ENCODE measurements around the gene MUTYH. TPM values are rescaled to one million over a fixed set of nuclear protein-coding genes. Genes with fewer than 3 reads are reported as not detected.
A peak's percentile ranks its signal among the peaks of the same experiment; 100 is the strongest.

MUTYH gene
- total and polyA plus RNA-seq, 11 donors, result 4.4 to 11.9 (median 7.0) TPM

GRCh38 chr1:45344499-45344898 lies 4.3 kb upstream of the MUTYH start:
- intact Hi-C loops (cut with DNase I), result loop anchor here in 1 of 10 donors (5.0 kb wide), 1 partner anchor 148 kb away; the partner anchor contains the start of gene TESK2
- Histone ChIP-seq H3K4me1 (peaks cover 11 to 37% (median 34%) of the 10 kb centered on the region in 12 donors), H3K9me3 (no peaks in the 10 kb centered on the region), H3K36me3 (peaks cover 0 to 53% (median 42%) of the 10 kb centered on the region in 9 donors), H3K27me3 (no peaks in the 10 kb centered on the region), H3K4me3 (no peak overlapping the region), H3K27ac (no peak overlapping the region)
- no peak for DNase-seq
- WGBS, 4 donors, result 96 to 100% (median 99%) methylated on average over 2 of the region's 2 CpGs
- no peak for ATAC-seq
- no peak for TF ChIP-seq CTCF (IDR thresholded peaks at IDR 0.05)
- TF ChIP-seq POLR2A (IDR thresholded peaks at IDR 0.05), result no peak

- Histone ChIP-seq H3K4me1 (peaks cover 0 to 29% (median 22%) of the 10 kb centered on the region in 12 donors), H3K4me3 (peak overlapping the region; percentile 65 to 98 (median 86)), H3K36me3 (peaks cover 0 to 47% (median 42%) of the 10 kb centered on the region in 9 donors), H3K9me3 (no peaks in the 10 kb centered on the region), H3K27ac (peak overlapping the region; percentile 89 to 99 (median 98)), H3K27me3 (no peaks in the 10 kb centered on the region)
- no peak for DNase-seq
- intact Hi-C loops (cut with DNase I), result loop anchor here in 3 of 10 donors (2.0 to 5.0 kb wide), 2 partner anchors 38 to 151 kb away; partner anchors contain the start of gene TESK2 (in 1 of the 3)
- TF ChIP-seq CTCF (IDR thresholded peaks at IDR 0.05), result no peak
- no peak for TF ChIP-seq POLR2A (IDR thresholded peaks at IDR 0.05)
- ATAC-seq, result no peak
- WGBS, 4 donors, result 28 to 41% (median 37%) methylated on average over 6 of the region's 6 CpGs
These were observed 701 bp upstream of the MUTYH start for GRCh38 chr1:45340816-45341466.

GRCh38 chr1:45337630-45338325 lies 2.5 kb downstream of the MUTYH start:
- Histone ChIP-seq H3K4me1 (peaks cover 0 to 40% (median 26%) of the 10 kb centered on the region in 12 donors), H3K27ac (no peak overlapping the region), H3K4me3 (no peak overlapping the region), H3K36me3 (peaks cover 0 to 34% (median 26%) of the 10 kb centered on the region in 9 donors), H3K27me3 (no peaks in the 10 kb centered on the region), H3K9me3 (no peaks in the 10 kb centered on the region)
- ATAC-seq, result no peak
- no peak for DNase-seq
- TF ChIP-seq POLR2A (IDR thresholded peaks at IDR 0.05) (no peak), CTCF (IDR thresholded peaks at IDR 0.05) (no peak)
- WGBS, 4 donors, result 80 to 96% (median 96%) methylated on average over 3 of the region's 3 CpGs
- intact Hi-C loops (cut with DNase I), result loop anchor here in 1 of 10 donors (5.0 kb wide), 1 partner anchor 35 kb away; no protein-coding TSS in a partner anchor

- WGBS, 4 donors, result 93 to 98% (median 95%) methylated on average over 4 of the region's 4 CpGs
- Histone ChIP-seq H3K27me3 (no peaks in the 10 kb centered on the region), H3K9me3 (no peaks in the 10 kb centered on the region), H3K36me3 (peaks cover 0 to 40% (median 32%) of the 10 kb centered on the region in 9 donors), H3K4me3 (no peak overlapping the region), H3K27ac (no peak overlapping the region), H3K4me1 (peaks cover 0 to 24% (median 15%) of the 10 kb centered on the region in 12 donors)
- DNase-seq, result no peak
- TF ChIP-seq POLR2A (IDR thresholded peaks at IDR 0.05) (no peak), CTCF (IDR thresholded peaks at IDR 0.05) (no peak)
- no peak for ATAC-seq
- intact Hi-C loops (cut with DNase I), result loop anchor here in 1 of 10 donors (5.0 kb wide), 1 partner anchor 34 kb away; no protein-coding TSS in a partner anchor
These were observed 4.3 kb downstream of the MUTYH start for GRCh38 chr1:45335855-45336324.
